Measurements from ENCODE around the gene EMD.
A peak's percentile ranks its signal among the peaks of the same experiment; 100 is the strongest.
"Not testable (repeated sequence)": the region's sequence is repeated elsewhere in the genome, so short reads cannot be mapped to it uniquely, and the experiment has no call there.

The EMD gene

DNA sequence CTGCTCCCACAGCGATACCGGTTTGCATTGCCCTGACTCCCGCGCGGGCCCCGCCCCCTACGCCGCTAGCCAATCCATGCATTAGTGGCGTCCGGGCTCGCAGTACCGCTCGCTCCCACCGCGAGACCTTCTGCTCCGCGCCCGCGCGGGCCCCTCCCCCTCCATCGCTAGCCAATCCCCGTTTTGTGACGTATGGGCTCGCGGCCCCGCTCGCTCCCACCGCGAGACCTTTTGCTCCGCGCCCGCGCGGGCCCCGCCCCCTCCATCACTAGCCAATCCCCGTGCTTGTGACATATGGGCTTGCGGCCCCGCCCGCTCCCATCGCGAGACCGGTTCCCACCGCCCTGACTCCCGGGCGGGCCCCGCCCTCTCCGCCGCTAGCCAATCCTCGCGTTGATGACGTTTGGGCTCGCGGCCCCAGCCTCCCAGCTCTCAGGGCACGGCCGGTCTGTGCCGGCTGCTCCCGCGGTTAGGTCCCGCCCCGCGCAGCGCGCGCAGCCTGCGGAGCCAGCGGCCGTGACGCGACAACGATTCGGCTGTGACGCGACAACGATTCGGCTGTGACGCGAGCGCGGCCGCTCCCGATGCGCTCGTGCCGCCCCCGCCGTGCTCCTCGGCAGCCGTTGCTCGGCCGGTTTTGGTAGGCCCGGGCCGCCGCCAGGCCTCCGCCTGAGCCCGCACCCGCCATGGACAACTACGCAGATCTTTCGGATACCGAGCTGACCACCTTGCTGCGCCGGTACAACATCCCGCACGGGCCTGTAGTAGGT, at the start of gene EMD:
Gene EMD (plus strand): TSS at position 497 of the 770 bp plus-strand sequence. CDS start 190 bp downstream, at position 687.
- peak within 1 kb of the TSS; percentile 90 for H3K4me3 ChIP-seq
- peaks cover 15% of the 10 kb centered on the region for H3K27me3 ChIP-seq
- peak within 1 kb of the TSS; percentile 96 for H3K9ac ChIP-seq
- H3K27ac ChIP-seq: peak within 1 kb of the TSS; percentile 96
- peaks cover 14% of the 10 kb centered on the region; the same call in 1 of the 2 replicates for H3K36me3 ChIP-seq
- H4K20me1 ChIP-seq: peaks cover 15% of the 10 kb centered on the region; the same call in 1 of the 2 replicates
- H3K9me3 ChIP-seq: peaks cover 42% of the 10 kb centered on the region
- peak within 1 kb of the TSS; percentile 84 for H3K4me2 ChIP-seq
- no peak for TF ChIP-seq Cebpa-rat (IDR thresholded peaks at IDR 0.05)
- peaks cover 35% of the 10 kb centered on the region for H3K4me1 ChIP-seq

- Histone ChIP-seq H3K9me3 (no peaks in the 10 kb centered on the region), H3K4me1 (peaks cover 43% of the 10 kb centered on the region), H3K27me3 (peaks cover 89% of the 10 kb centered on the region)
Observed at GRCh38 chrX:154332561-154332960, 46.5 kb upstream of the EMD start.

DNA sequence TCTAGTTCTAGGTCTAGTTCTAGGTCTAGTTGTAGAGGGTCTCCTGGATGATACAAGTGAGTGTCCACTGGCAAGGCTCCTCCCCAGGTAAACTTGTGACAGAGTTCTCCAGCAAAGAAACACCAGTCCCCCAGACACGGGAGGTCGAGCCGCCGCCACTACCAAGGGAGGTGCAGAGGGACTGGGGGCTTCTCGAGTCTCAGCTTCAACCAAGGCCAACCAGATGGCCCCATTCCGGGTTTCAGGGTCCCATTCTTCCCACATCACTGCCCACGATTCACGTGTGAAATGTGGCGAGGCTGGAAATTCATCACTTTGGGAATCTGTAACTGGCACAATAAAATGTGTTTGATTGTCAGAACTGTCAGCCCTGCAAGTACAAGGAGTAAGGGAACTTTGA, 46.0 kb upstream of the EMD start:
- no peaks in the 10 kb centered on the region for H3K9me3 ChIP-seq
- H3K9ac ChIP-seq: no peak overlapping the region
- H3K27me3 ChIP-seq: peaks cover 83% of the 10 kb centered on the region
- no peak overlapping the region for H3K27ac ChIP-seq
- H4K20me1 ChIP-seq: peaks cover 10% of the 10 kb centered on the region; the same call in 1 of the 2 replicates
- TF ChIP-seq Cebpa-rat (IDR thresholded peaks at IDR 0.05): no peak
- peaks cover 37% of the 10 kb centered on the region for H3K4me1 ChIP-seq
- H3K4me3 ChIP-seq: no peak overlapping the region
- no peak overlapping the region for H3K4me2 ChIP-seq
- no peaks in the 10 kb centered on the region for H3K36me3 ChIP-seq

More at GRCh38 chrX:154332561-154332960, 46.5 kb upstream of the EMD start:
- Histone ChIP-seq H3K36me3 (no peaks in the 10 kb centered on the region), H3K4me2 (no peak overlapping the region), H3K4me3 (no peak overlapping the region), H3K9ac (no peak overlapping the region), H4K20me1 (peaks cover 10% of the 10 kb centered on the region; the same call in 1 of the 2 replicates), H3K27ac (no peak overlapping the region)
- no peak for TF ChIP-seq Cebpa-rat (IDR thresholded peaks at IDR 0.05)

- H4K20me1 ChIP-seq: peaks cover 10% of the 10 kb centered on the region; the same call in 1 of the 2 replicates
- no peak overlapping the region for H3K27ac ChIP-seq
- TF ChIP-seq Cebpa-rat (IDR thresholded peaks at IDR 0.05): no peak
- H3K4me2 ChIP-seq: peak overlapping the region; percentile 34
- H3K4me1 ChIP-seq: peaks cover 32% of the 10 kb centered on the region
- no peak overlapping the region for H3K4me3 ChIP-seq
- H3K9ac ChIP-seq: no peak overlapping the region
- no peaks in the 10 kb centered on the region for H3K36me3 ChIP-seq
- H3K9me3 ChIP-seq: no peaks in the 10 kb centered on the region
- peaks cover 77% of the 10 kb centered on the region for H3K27me3 ChIP-seq
Observed at GRCh38 chrX:154333837-154334271, 45.2 kb upstream of the EMD start.

DNA sequence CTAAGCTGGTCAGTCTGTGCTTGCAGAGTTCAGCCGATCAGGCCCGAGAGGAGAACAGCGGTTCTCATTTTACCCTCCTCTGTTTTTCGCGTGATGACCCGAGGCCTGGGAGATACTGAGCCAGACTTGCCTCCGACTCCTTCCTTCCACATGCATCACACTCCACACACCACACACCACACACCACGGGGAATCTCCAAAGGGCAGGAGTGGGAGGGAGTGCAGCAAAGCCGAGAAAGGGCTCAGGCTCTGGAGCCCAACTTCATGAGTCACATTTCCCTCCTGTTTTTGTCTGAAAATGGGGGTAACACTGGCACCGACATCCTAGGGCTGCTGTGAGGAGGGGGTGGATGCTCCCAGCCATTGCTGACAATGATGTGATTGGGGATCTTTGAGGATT, 44.6 kb upstream of the EMD start:
- H3K9ac ChIP-seq: no peak overlapping the region
- H3K4me1 ChIP-seq: peaks cover 26% of the 10 kb centered on the region
- H3K4me3 ChIP-seq: no peak overlapping the region
- H3K4me2 ChIP-seq: no peak overlapping the region; the same call in 1 of the 2 replicates
- TF ChIP-seq Cebpa-rat (IDR thresholded peaks at IDR 0.05): no peak
- no peaks in the 10 kb centered on the region for H3K9me3 ChIP-seq
- H3K36me3 ChIP-seq: no peaks in the 10 kb centered on the region
- H3K27ac ChIP-seq: no peak overlapping the region
- H4K20me1 ChIP-seq: peaks cover 10% of the 10 kb centered on the region; the same call in 1 of the 2 replicates
- H3K27me3 ChIP-seq: peaks cover 70% of the 10 kb centered on the region

- H3K4me3 ChIP-seq, H3K4me1 ChIP-seq, H3K36me3 ChIP-seq, H3K27me3 ChIP-seq, H3K4me2 ChIP-seq, H3K9ac ChIP-seq, H4K20me1 ChIP-seq, H3K9me3 ChIP-seq, H3K27ac ChIP-seq: not testable (repeated sequence)
Observed at GRCh38 chrX:154341399-154342298, 37.4 kb upstream of the EMD start.

DNA sequence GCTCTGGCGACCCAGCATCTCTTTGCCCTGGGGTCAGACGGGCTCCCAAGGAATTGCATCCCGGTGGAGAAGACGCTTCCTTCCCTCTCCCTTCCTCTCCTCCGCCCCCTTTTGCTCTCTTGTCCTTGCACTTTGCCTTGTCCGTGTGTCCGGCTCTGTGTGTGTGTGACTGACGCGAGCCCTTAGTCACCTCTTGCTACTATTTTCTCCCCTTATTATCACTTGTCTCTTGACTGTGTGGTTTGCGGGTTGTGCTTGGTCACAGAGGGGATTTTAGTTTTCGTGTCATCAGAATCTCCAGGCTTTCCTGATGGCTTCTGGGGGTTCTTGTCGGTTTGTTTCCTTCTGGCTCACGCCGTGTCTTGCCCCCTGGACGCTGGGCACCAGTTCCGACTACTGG, 36.0 kb upstream of the EMD start:
- not testable (repeated sequence) for H3K27ac ChIP-seq, H3K36me3 ChIP-seq, H3K4me1 ChIP-seq, H4K20me1 ChIP-seq, H3K9ac ChIP-seq, H3K27me3 ChIP-seq, H3K9me3 ChIP-seq, H3K4me3 ChIP-seq, H3K4me2 ChIP-seq

DNA sequence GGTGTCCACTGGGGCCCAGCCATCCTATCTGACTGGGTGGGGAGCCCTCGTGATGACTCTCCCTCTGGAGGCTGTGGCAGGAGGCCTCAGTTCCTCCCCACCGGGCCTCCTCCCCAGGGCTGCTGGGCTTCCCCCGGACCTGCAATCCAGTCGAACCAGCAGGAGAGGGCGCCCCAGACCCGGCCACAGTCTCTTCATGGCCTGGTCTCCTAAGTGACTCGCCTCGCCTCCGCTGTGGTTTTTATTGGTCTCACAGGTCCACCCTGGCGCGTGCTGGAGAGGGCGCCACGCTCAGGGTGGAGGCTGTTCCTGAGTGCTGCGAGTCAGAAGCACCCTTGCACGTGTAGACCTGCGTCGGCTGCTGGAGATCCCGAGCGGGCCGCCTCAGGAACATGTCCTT, 35.5 kb upstream of the EMD start:
- not testable (repeated sequence) for H3K36me3 ChIP-seq, H3K4me3 ChIP-seq, H4K20me1 ChIP-seq, H3K9ac ChIP-seq, H3K27me3 ChIP-seq, H3K9me3 ChIP-seq, H3K27ac ChIP-seq, H3K4me2 ChIP-seq
- peaks cover 14% of the 10 kb centered on the region for H3K4me1 ChIP-seq

- Histone ChIP-seq H4K20me1 (peaks cover 26% of the 10 kb centered on the region; the same call in 1 of the 2 replicates), H3K27me3 (peaks cover 19% of the 10 kb centered on the region; the same call in 1 of the 2 replicates), H3K4me1 (peaks cover 15% of the 10 kb centered on the region), H3K4me3 (no peak overlapping the region), H3K9ac (no peak overlapping the region), H3K4me2 (no peak overlapping the region; the same call in 1 of the 2 replicates), H3K27ac (peak overlapping the region; percentile 13; the same call in 1 of the 2 replicates), H3K9me3 (no peaks in the 10 kb centered on the region), H3K36me3 (peaks cover 46% of the 10 kb centered on the region)
- TF ChIP-seq Cebpa-rat (IDR thresholded peaks at IDR 0.05): no peak
Observed at GRCh38 chrX:154348114-154348531, 31.0 kb upstream of the EMD start.

Measured in BLaER1 (cell line).